GM12878 (cell line): ENCODE measurements around the gene HEXA.

Experiments used
- MEF2A ChIP-seq: IDR thresholded peaks from 2 replicates; pipeline ENCODE4 v1.6.1; 2011; ENCODE audit warnings: low read depth, mild to moderate bottlenecking, low read length, moderate library complexity; ENCODE audit not compliant: insufficient read depth
- SMC3 ChIP-seq: IDR thresholded peaks from 2 replicates; pipeline ENCODE4 v1.6.1; 2011; ENCODE audit warnings: low read length, improper control_type of control experiment, borderline replicate concordance
- ZNF24 ChIP-seq: fragments of 450-650 bp; IDR thresholded peaks from 2 replicates; pipeline ENCODE4 v1.6.1; 2017; ENCODE audit warnings: antibody characterized with exemption, mild to moderate bottlenecking
- ZNF274 ChIP-seq: IDR thresholded peaks from one replicate; pipeline ENCODE4 v1.8.0; 2011; ENCODE audit not compliant: insufficient read length, insufficient read depth

- TF ChIP-seq ZNF24 = no peak
- TF ChIP-seq ZNF274 = no peak
- peak; percentile 81 for TF ChIP-seq SMC3
- TF ChIP-seq MEF2A = no peak
These were observed 63.0 kb downstream of the HEXA start for GRCh38 chr15:72312605-72313447.
